Endothelial cell of umbilical vein (primary cell): ENCODE results near the gene FAM168B. TPM values are rescaled to one million over a fixed set of nuclear protein-coding genes. Genes with fewer than 3 reads are reported as not detected.

Experiments used
- BruUV-seq: library from RNA; stranded (reverse); fragments of 400-500 nt; replicated peaks from 2 replicates; lab custom pipeline; 2021; lab: Mats Ljungman, UMichigan
- CTCF ChIA-PET: fragments of 300-600, 350-600 bp; sonication (Branson Sonifier 250); formaldehyde crosslinking; loops from one replicate; lab custom pipeline; 2021; ENCODE audit warnings: antibody characterized with exemption, inconsistent platforms; lab: Charles Lee
- POLR2A ChIA-PET: fragments of 300-600, 350-600 bp; sonication (Branson Sonifier 250); formaldehyde crosslinking; loops from one replicate; lab custom pipeline; 2021; ENCODE audit warnings: antibody characterized with exemption, inconsistent platforms; lab: Charles Lee
- DNase-seq: peaks from one replicate; pipeline ENCODE4 v3.0.0-alpha.2; 2011; ENCODE audit warnings: low read depth, low spot score
- FAIRE-seq: peaks from 2 replicates; lab custom pipeline; 2011; peaks lifted over from hg19 to GRCh38; lab: Jason Lieb, UNC
- H2AFZ ChIP-seq: 2 replicates; pipeline ENCODE4 v1.6.0; 2012; ENCODE audit warnings: low read depth, low read length, control low read depth, inconsistent platforms
- H3K27ac ChIP-seq: 2 replicates; pipeline ENCODE4 v1.5.1; 2011; ENCODE audit warnings: low read depth, mild to moderate bottlenecking, control low read depth, low read length, moderate library complexity; ENCODE audit not compliant: insufficient read depth
- H3K27me3 ChIP-seq, 2 experiments: 2 replicates each; pipeline versions ENCODE4 v1.6.0 to v1.6.1; 2011; ENCODE audit warnings: low read length in 2 of 2, mixed read lengths in 1 of 2; ENCODE audit not compliant: control insufficient read depth in 2 of 2, insufficient read depth in 2 of 2
- H3K36me3 ChIP-seq, 2 experiments: 2 replicates in 1 of 2; 3 replicates in 1 of 2; pipeline ENCODE4 v1.5.1; 2011; ENCODE audit warnings: low read length in 2 of 2, mild to moderate bottlenecking in 1 of 2, moderate library complexity in 1 of 2; ENCODE audit not compliant: control insufficient read depth in 2 of 2, insufficient read depth in 2 of 2; ENCODE audit errors: extremely low read depth in 1 of 2
- H3K4me1 ChIP-seq: 3 replicates; pipeline ENCODE4 v1.5.1; 2011; ENCODE audit warnings: mild to moderate bottlenecking, low read length; ENCODE audit not compliant: control insufficient read depth, insufficient read depth; ENCODE audit errors: extremely low read depth
- H3K4me2 ChIP-seq: 2 replicates; pipeline ENCODE4 v1.6.1; 2011; ENCODE audit warnings: low read length, control low read depth, mixed read lengths; ENCODE audit not compliant: insufficient read depth
- H3K4me3 ChIP-seq, 3 experiments: fragments of 200-600 bp in 1 of 3; sonication (generic), shearing (Covaris generic) in 1 of 3; replicated peaks in 1 of 3; 2 replicates each; pipeline ENCODE4 v1.5.1; 2011 to 2016; ENCODE audit warnings: control low read depth in 3 of 3, low read length in 3 of 3, mild to moderate bottlenecking in 2 of 3, inconsistent platforms in 1 of 3, low read depth in 1 of 3, moderate library complexity in 1 of 3; ENCODE audit not compliant: insufficient read depth in 1 of 3
- H3K79me2 ChIP-seq: 2 replicates; pipeline ENCODE4 v1.6.0; 2012; ENCODE audit warnings: low read length, inconsistent platforms; ENCODE audit not compliant: control insufficient read depth, insufficient read depth
- H3K9ac ChIP-seq: replicated peaks from 2 replicates; pipeline ENCODE3; 2011; ENCODE audit warnings: low read length, control low read depth; ENCODE audit not compliant: insufficient read depth; ENCODE audit errors: extremely low read depth
- H3K9me1 ChIP-seq: replicated peaks from 3 replicates; pipeline ENCODE4 v1.6.0; 2011; ENCODE audit warnings: mild to moderate bottlenecking, low read length; ENCODE audit not compliant: control insufficient read depth, insufficient read depth; ENCODE audit errors: extremely low read depth
- H3K9me3 ChIP-seq: replicated peaks from 2 replicates; pipeline ENCODE4 v1.5.1; 2012; ENCODE audit warnings: low read length, inconsistent platforms; ENCODE audit not compliant: control insufficient read depth, insufficient read depth
- H4K20me1 ChIP-seq: replicated peaks from 2 replicates; pipeline ENCODE3; 2011; ENCODE audit warnings: mild to moderate bottlenecking, low read length; ENCODE audit not compliant: control insufficient read depth, insufficient read depth; ENCODE audit errors: extremely low read depth
- EZH2 ChIP-seq: IDR thresholded peaks from 2 replicates; pipeline ENCODE4 v1.6.1; 2012; ENCODE audit warnings: borderline replicate concordance, low read depth, mild to moderate bottlenecking, moderate library complexity, low read length, inconsistent platforms; ENCODE audit not compliant: severe bottlenecking
- FOS ChIP-seq: IDR thresholded peaks from 2 replicates; pipeline ENCODE4 v1.6.1; 2011; ENCODE audit warnings: mild to moderate bottlenecking, low read length, moderate library complexity, borderline replicate concordance; ENCODE audit not compliant: insufficient read depth
- GATA2 ChIP-seq: IDR thresholded peaks from 2 replicates; pipeline ENCODE4 v1.7.0; 2011; ENCODE audit warnings: low read depth, mild to moderate bottlenecking, moderate library complexity, mixed read lengths, low read length; ENCODE audit not compliant: insufficient read length, insufficient read depth
- JUN ChIP-seq: IDR thresholded peaks from 2 replicates; pipeline ENCODE4 v1.6.1; 2011; ENCODE audit warnings: borderline replicate concordance, low read depth; ENCODE audit not compliant: insufficient read length, insufficient read depth
- MYC ChIP-seq: IDR thresholded peaks from one replicate; pipeline ENCODE4 v1.6.1; 2011; ENCODE audit warnings: mild to moderate bottlenecking, low read depth, low read length
- POLR2A ChIP-seq: IDR thresholded peaks from 2 replicates; pipeline ENCODE4 v1.6.1; 2012; ENCODE audit warnings: low read depth, mild to moderate bottlenecking, control low read depth, low read length
- POLR2AphosphoS5 ChIP-seq: IDR thresholded peaks from 2 replicates; pipeline ENCODE4 v1.6.1; 2012; ENCODE audit warnings: low read depth, mild to moderate bottlenecking, control low read depth, low read length, moderate library complexity; ENCODE audit not compliant: insufficient read depth
- dilution Hi-C: fragments of 300-500 bp; cut with MboI; formaldehyde crosslinking; loops from one replicate; pipeline ENCODE4 v1.15.0; 2019; ENCODE audit warnings: low sequenced_read_pairs; ENCODE audit not compliant: extremely low pct_ligation_motif_present
- intact Hi-C: fragments of 100-400 bp; cut with micrococcal nuclease; formaldehyde crosslinking; loops from one replicate; pipeline ENCODE4 v1.10.0; 2022
- polyA plus RNA-seq, 4 experiments: library from polyadenylated mRNA; depleted of rRNA in 3 of 4; stranded (reverse) in 3 of 4; unstranded in 1 of 4; fragments of >200 nt; gene quantifications; 2 replicates each; pipeline versions ENCODE4 v1.2.1 to v1.2.3, GENCODE V29; 2011 to 2012; ENCODE audit warnings: missing spikeins in 1 of 4
- total RNA-seq: library from RNA; stranded (reverse); gene quantifications from 2 replicates; pipeline ENCODE4 v1.2.3, GENCODE V29; 2021
- TF ChIP-seq, protein P1 (sequence below), 2 donors: IDR thresholded peaks; 1 replicate in 1 of 2; 2 replicates in 1 of 2; pipeline ENCODE4 v1.5.1; 2011; ENCODE audit warnings: low read length in 2 of 2, mild to moderate bottlenecking in 2 of 2, moderate library complexity in 2 of 2, control low read depth in 1 of 2, inconsistent platforms in 1 of 2, low read depth in 1 of 2; ENCODE audit not compliant: insufficient read depth in 1 of 2; ENCODE audit errors: extremely low read depth in 1 of 2
- TF ChIP-seq, protein P2 (sequence below): IDR thresholded peaks from 2 replicates; pipeline ENCODE4 v1.6.1; 2011; ENCODE audit not compliant: insufficient read depth, insufficient read length

The FAM168B gene
- total and polyA plus RNA-seq, 2 donors (not counting 3 experiments of a cell fraction or from before 2014, with no cell fraction given): 109 to 183 TPM

DNA sequence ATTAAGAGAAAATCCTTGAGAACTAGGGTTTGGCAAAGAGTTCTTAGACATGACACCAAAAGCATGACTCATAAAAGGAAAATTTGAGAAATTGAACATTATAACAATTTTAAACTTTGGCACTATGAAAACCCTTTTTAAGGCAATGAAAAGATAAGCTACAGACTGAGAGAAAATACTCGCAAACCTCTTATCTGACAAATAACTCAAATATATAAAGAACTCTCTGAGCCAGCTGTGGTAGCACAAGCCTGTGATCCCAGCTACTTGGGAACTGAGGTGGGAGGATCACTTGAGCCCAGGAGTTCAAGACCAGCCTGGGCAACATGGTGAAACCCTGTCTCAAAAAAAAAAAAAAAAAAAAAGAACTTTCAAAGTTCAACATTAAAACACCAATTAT lies 70.5 kb downstream of the FAM168B start:
- Histone ChIP-seq H3K4me2 (no peak overlapping the region), H3K4me1 (no peaks in the 10 kb centered on the region), H3K27ac (no peak overlapping the region), H4K20me1 (no peaks in the 10 kb centered on the region), H3K9ac (no peak overlapping the region), H3K9me1 (no peaks in the 10 kb centered on the region), H3K9me3 (no peaks in the 10 kb centered on the region), H3K4me3 (no peak overlapping the region), H3K27me3 (peaks cover 0 to 6% of the 10 kb centered on the region in 2 experiments), H3K36me3 (no peaks in the 10 kb centered on the region), H2AFZ (no peak overlapping the region), H3K79me2 (no peaks in the 10 kb centered on the region)
- intact Hi-C loops: no loop called here
- ChIA-PET POLR2A (no interaction called here), CTCF (interaction anchor here (1.3 kb wide), 1 partner anchor 14 kb away, joined by 5 read pairs; no protein-coding TSS in a partner anchor)
- FAIRE-seq: no peak
- no TSS peak for BruUV-seq
- dilution Hi-C loops: no loop called here
- no peak for DNase-seq
- TF ChIP-seq FOS: no peak
- no peak for TF ChIP-seq POLR2AphosphoS5
- no peak for TF ChIP-seq EZH2
- no peak for TF ChIP-seq GATA2
- no peak for TF ChIP-seq JUN
- no peak for TF ChIP-seq MYC
- TF ChIP-seq, protein P1, sequence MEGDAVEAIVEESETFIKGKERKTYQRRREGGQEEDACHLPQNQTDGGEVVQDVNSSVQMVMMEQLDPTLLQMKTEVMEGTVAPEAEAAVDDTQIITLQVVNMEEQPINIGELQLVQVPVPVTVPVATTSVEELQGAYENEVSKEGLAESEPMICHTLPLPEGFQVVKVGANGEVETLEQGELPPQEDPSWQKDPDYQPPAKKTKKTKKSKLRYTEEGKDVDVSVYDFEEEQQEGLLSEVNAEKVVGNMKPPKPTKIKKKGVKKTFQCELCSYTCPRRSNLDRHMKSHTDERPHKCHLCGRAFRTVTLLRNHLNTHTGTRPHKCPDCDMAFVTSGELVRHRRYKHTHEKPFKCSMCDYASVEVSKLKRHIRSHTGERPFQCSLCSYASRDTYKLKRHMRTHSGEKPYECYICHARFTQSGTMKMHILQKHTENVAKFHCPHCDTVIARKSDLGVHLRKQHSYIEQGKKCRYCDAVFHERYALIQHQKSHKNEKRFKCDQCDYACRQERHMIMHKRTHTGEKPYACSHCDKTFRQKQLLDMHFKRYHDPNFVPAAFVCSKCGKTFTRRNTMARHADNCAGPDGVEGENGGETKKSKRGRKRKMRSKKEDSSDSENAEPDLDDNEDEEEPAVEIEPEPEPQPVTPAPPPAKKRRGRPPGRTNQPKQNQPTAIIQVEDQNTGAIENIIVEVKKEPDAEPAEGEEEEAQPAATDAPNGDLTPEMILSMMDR (IDR thresholded peaks at IDR 0.05; ENCODE audit: extremely low read depth in 1 of 2, insufficient read depth in 1 of 2, low read depth in 1 of 2, low read length in 2 of 2): no peak
- TF ChIP-seq, protein P2, sequence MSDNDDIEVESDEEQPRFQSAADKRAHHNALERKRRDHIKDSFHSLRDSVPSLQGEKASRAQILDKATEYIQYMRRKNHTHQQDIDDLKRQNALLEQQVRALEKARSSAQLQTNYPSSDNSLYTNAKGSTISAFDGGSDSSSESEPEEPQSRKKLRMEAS: no peak
- TF ChIP-seq POLR2A: no peak
